Eye (tissue), 1 donor: ENCODE measurements around the gene UGT2A3.
A peak's percentile ranks its signal among the peaks of the same experiment; 100 is the strongest.

Source experiments
- DNase-seq: peaks from one replicate; pipeline ENCODE4 v3.0.0-alpha.2; 2015

UGT2A3 gene

GRCh38 chr4:68909385-68909784 lies 42.2 kb downstream of the UGT2A3 start:
- no peak for DNase-seq

GRCh38 chr4:68907788-68908700 lies 43.6 kb downstream of the UGT2A3 start:
- no peak for DNase-seq

GRCh38 chr4:68907245-68907644 lies 44.4 kb downstream of the UGT2A3 start:
- DNase-seq = no peak

GRCh38 chr4:68906780-68907137 lies 44.8 kb downstream of the UGT2A3 start:
- no peak for DNase-seq

GRCh38 chr4:68905939-68906779 lies 45.4 kb downstream of the UGT2A3 start:
- DNase-seq = peak; percentile 53

- no peak for DNase-seq
Observed at GRCh38 chr4:68905598-68905938, 46.0 kb downstream of the UGT2A3 start.

GRCh38 chr4:68904786-68905185 lies 46.8 kb downstream of the UGT2A3 start:
- no peak for DNase-seq

- DNase-seq = no peak
Observed at GRCh38 chr4:68896749-68897148, 54.9 kb downstream of the UGT2A3 start.

GRCh38 chr4:68895561-68896198 lies 55.9 kb downstream of the UGT2A3 start:
- DNase-seq = no peak

GRCh38 chr4:68892861-68893260 lies 58.7 kb downstream of the UGT2A3 start:
- DNase-seq = no peak

GRCh38 chr4:68891678-68892077 lies 59.9 kb downstream of the UGT2A3 start:
- no peak for DNase-seq

GRCh38 chr4:68885545-68885944 lies 66.1 kb downstream of the UGT2A3 start:
- DNase-seq = no peak

- no peak for DNase-seq
Observed at GRCh38 chr4:68883870-68884269, 67.7 kb downstream of the UGT2A3 start.
